Hematopoietic multipotent progenitor cell treated with erythropoietin and hydrocortisone succinate and interleukin-3 and kit ligand, for 17 days (in vitro differentiated cells): ENCODE results near the gene DPYSL5.

Source experiments
- DNase-seq: peaks from one replicate; pipeline ENCODE4 v3.0.0-alpha.2; 2015; ENCODE audit warnings: low spot score

The DPYSL5 gene

DNA sequence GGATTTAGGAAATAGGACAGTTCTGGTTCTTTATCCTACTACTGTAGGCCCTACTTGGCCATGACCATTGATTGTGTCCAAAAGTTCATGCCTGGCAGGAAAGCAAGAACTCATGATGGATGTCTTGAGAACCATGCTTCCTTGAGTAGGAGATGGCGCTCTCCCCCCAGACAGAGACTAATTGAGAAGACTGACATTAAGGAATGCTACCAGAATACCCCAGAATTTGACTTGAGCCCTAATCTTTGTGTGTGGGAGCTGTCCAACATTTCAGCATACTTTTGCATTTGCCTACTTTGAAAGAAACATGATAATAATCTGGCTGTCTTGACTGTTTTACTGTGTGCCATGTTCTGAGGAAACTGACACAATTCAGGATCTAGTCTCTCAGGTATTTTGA lies 145.8 kb downstream of the DPYSL5 start:
- DNase-seq: no peak

DNA sequence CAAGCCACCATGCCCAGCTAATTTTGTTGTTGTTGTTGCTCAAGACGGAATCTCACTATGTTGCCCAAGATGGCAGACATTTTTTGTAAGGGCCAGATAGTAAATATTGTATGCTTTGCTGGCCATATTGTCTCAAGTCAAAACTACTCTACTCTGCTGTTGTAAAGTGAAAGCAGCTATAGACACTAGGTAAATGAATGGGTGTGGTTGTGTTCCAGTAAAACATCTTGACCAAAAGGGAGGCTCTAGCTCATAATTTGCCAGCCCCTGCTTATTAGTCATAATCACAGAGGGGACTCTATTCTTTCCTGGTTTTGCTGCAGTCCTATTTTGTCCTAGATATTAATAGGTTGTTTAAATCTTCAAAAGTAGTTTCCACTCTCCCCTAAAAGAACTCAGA lies 147.1 kb downstream of the DPYSL5 start:
- DNase-seq: no peak

DNA sequence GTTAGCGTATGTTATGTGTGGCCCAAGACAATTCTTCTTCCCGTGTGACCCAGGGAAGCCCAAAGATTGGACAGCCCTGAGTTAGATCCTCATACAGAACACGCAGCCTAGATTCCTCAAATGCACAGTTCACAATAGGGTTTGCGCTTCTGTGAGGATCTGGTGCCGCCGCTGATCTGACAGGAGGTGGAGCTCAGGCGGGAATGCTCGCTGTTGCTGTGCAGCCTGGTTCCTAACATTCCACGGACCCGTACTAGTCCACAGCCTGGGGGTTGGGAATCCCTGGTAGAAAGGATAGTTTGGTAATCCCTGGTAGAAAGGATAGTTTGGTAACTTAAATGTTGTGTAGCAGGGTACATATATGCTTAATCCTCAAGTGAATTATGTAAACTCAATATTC lies 149.5 kb downstream of the DPYSL5 start:
- DNase-seq: no peak

DNA sequence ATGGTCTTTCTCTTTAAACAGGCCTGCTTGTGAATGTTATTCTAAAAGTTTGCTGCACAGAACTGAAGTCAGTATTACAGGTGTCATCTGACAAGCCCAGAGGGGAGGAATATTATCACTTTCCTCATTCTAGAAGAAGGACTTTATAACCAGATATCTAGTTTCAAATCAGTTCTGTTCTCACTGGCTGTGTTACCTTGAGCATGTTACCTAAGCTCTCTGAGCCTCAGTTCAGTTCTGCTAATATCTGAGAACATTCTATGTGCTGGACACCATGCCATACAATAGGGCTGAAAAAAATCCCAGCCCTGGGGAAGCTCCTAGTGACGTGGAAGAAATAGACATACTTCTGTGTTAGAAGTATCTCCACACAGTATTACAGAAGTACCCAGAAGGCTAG lies 150.4 kb downstream of the DPYSL5 start:
- no peak for DNase-seq
